GM21723 (cell line): ENCODE data around the gene ZSWIM2.
A peak's percentile ranks its signal among the peaks of the same experiment; 100 is the strongest.
"Not testable (repeated sequence)": the region's sequence is repeated elsewhere in the genome, so short reads cannot be mapped to it uniquely, and the experiment has no call there.

ENCODE experiments used
- ATAC-seq: cut with Tn5 transposase; IDR thresholded peaks from one replicate; pipeline ENCODE4 v1.9.1; 2021; ENCODE audit warnings: mild to moderate bottlenecking, moderate library complexity; ENCODE audit not compliant: unreplicated experiment

The ZSWIM2 gene

GRCh38 chr2:186848873-186849578 is at the start of gene ZSWIM2:
TSS of gene ZSWIM2 (minus strand) at chr2:186849170. CDS start at chr2:186849130, 40 bp downstream.
- peak; percentile 79 for ATAC-seq

GRCh38 chr2:186896220-186896619 is 47.2 kb upstream of the ZSWIM2 start:
- ATAC-seq, result not testable (repeated sequence)

DNA sequence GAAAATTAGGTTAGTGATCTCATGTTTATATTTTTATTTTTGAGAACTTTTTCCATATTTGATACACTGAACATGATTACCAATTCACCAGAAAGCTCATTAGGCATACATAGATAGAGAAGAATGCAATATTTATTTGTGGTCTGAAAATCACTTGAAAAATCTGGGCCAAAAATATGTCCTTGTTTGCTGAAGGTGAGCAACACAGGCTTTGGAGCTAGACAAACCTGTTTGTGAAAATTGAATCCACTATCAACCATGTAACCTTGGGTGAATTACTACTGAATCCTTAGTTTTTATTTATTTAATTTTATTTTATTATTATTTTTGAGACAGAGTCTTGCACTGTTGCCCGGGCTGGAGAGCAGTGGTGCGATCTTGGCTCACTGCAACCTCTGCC is 46.5 kb upstream of the ZSWIM2 start:
- no peak for ATAC-seq

DNA sequence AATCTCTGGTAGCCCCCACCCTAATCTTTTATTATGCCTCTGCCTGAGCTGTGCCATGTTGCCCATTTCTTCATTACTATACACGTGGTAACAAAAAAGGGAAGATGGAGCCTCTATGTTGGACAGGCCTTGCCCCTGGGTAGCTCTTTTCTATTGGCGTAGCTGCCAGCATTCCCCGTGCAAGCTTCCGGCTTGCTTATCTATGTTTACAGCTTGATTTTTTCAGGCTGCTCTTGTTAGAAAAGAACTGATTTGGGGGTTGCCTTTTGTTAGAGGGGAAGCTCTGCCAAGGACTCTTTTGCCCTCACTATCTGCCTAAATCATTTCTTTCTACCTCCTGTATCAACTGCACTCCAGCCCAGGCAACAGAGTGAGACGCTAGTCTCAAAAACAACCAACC is 45.5 kb upstream of the ZSWIM2 start:
- ATAC-seq, result no peak

DNA sequence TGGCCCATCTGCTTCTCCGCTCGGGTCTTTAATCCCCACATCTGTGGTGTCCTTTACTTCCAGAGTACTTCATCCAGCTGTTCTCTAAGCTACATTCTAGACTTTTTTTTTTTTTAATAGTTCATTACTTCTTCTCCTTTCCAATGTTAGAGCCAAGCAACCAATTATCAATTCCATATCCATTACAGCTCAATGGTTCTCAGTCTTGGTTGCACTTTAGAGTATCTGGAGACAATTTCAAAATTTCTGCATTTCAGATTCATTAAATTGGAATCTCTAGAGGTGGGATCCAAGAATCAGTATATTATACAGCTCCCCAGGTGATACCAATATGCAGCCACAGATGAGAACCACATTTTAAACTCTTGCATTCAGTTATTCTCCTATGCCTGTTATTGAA is 43.9 kb upstream of the ZSWIM2 start:
- no peak for ATAC-seq

DNA sequence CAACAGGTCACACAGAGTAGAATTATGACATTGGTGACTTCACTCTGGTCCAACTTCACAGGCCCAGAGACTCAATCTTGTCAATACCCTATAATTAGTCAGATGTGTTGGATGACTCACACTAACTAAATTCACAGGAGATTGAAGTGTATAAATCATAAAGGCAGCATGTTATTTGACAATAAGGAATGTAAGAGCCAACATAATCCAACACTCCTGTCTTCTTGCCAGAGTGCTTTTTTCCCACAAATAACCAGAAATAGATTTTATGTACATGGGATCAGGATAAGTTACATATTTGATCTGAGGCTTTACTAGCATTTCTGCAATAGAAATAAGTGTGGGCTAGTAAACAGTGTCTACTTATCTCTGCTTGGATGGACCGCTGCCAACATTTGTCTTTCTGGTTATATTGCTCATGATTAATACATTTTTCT is 42.2 kb upstream of the ZSWIM2 start:
- ATAC-seq, result no peak

- no peak for ATAC-seq
Measured at GRCh38 chr2:186889101-186889879, 40.3 kb upstream of the ZSWIM2 start.

- ATAC-seq, result no peak
Measured at GRCh38 chr2:186887107-186888090, 38.4 kb upstream of the ZSWIM2 start.

GRCh38 chr2:186884587-186884986 is 35.6 kb upstream of the ZSWIM2 start:
- no peak for ATAC-seq

DNA sequence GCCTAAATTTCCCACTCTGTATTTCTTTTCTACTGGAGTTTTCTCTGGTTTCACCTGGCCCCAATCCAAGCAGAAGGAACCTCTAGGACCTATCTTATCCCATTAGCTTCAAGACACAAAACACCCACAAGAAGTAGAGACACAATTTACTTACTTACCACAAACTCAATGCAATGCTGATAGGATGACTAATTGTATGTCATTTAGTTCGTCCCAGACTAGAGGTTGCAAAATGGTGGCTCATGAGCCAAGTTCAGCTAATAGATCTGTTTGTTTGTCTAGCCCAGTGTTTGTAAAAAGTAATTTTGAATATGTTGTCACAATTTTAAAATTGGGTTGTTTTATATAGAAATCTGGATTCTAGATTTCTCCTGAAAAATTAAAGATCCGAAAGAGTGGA is 34.7 kb upstream of the ZSWIM2 start:
- ATAC-seq, result no peak

GRCh38 chr2:186882511-186883071 is 33.6 kb upstream of the ZSWIM2 start:
- no peak for ATAC-seq

DNA sequence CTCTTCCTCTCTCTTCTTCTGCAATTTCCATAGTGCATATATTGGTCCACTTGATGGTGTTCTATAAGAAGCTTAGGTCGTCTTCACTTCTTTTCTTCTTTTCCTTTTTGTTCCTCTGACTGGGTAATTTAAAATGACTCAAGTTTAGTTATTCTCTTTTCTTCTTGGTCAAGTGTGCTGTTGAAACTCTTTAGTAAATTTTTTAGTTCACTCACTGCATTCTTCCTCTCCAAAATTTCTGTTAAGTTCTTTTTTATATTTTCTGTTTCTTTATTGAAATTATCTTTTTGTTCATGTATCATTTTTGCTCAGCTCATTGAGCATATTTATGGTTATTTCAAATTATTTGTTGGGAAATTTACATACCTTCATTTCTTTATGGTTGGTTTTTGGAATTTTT is 32.7 kb upstream of the ZSWIM2 start:
- no peak for ATAC-seq

- ATAC-seq, result no peak
Measured at GRCh38 chr2:186879312-186879711, 30.3 kb upstream of the ZSWIM2 start.

DNA sequence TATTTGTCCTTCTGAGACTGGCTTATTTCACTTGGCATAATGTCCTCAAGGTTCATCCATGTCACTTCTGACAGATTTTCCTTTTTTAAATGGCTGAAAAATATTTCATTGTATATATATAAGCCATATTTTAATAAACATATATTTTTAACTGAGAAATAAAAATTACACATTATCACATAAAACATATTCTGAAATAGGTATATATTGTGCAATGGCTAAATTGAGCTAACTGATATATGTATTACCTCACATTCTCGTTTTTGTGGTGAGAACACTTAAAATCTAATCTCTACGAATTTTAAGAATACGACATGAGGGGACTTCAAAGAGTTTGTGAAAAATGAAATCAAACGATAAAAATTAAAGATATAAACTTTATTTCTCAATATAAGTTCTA is 25.7 kb upstream of the ZSWIM2 start:
- no peak for ATAC-seq

GRCh38 chr2:186871881-186872280 is 22.9 kb upstream of the ZSWIM2 start:
- ATAC-seq, result no peak

DNA sequence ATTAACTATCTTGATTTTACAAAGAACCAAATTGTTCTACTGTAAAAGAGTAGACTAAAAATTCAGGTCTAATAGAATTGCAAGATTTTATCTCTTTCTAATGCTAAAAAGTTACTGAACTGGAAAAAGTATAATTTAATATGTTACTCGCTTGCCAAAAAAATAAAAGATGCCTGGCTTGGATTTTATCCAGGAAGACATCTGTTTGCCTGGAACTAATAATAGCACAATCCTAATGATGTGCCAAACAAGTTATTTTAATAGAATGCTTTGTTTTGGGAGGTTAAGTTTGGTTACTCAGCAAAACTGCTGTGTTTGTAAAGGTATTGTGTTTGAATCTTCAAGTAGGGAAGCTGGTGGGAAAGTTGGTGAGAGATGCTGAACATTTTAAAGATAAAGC is 19.4 kb upstream of the ZSWIM2 start:
- no peak for ATAC-seq

- no peak for ATAC-seq
Measured at GRCh38 chr2:186862869-186863709, 14.1 kb upstream of the ZSWIM2 start.

DNA sequence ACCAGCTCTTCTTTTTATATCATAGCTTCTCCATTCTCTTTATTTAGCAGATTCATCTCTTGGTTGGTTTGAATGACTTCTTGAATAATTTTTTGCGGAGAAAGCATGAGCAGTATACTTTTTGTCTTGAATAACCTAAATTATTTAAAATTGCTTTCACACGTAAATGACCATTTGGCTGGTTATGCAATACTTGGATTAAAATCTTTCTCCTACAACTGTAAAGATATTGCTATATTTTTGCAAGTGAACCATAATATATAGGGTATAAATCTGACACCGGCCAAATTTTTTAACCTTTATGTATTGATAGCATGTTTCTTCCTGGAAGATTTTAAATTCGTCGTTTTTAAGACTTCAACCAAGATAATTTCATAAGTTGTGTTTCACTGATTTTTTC is 6.2 kb upstream of the ZSWIM2 start:
- no peak for ATAC-seq

DNA sequence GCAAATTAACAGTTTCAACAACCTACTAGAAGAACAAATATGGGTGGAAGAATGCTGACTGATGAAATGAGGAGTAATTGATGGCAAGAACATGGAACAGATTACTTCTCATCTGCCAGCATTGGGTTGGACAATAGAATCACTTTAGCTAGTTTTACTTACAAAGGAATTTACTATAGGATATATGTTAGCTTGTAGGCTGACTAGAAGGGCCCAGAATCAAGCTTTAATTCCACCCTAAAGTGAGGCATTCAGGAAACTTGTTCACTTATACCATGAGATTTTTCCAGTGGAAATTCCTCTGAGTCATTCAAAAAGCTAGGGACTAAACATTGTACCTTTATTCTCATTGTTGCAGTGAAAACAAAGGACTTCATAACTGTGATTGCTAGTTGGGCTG is 5.0 kb upstream of the ZSWIM2 start:
- ATAC-seq, result no peak

- ATAC-seq, result no peak
Measured at GRCh38 chr2:186852508-186852907, 3.5 kb upstream of the ZSWIM2 start.
